GM20000 (cell line): ENCODE data around the gene PDRG1.

Experiments used
- DNase-seq: peaks from one replicate; pipeline ENCODE4 v3.0.0; 2012; ENCODE audit warnings: low spot score
- TF ChIP-seq, protein P1 (sequence below): IDR thresholded peaks from 2 replicates; pipeline ENCODE4 v1.5.1; 2012; ENCODE audit warnings: mild to moderate bottlenecking, control low read depth; ENCODE audit errors: extremely low read depth, missing control alignments

Gene PDRG1

DNA sequence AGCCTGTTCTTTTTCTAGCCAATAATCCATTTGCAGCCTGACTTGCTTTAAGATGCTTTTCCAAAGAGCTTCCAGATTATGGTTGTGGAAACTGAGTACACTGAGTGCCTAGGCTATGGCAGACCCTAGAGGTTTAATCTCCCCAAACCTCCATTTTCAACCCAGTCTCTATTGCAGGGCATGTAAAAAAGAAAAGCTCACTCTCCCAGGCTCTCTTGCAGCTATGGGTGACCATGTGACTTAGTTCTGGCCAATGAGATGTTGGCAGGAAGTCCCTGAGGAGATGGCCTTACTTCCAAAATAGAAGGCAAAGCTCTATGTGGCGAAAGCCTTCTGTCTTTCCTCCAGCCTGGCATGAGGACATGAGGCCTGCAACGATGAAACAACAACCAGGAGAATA, 3.8 kb downstream of the PDRG1 start:
- no peak for DNase-seq
- TF ChIP-seq, protein P1, sequence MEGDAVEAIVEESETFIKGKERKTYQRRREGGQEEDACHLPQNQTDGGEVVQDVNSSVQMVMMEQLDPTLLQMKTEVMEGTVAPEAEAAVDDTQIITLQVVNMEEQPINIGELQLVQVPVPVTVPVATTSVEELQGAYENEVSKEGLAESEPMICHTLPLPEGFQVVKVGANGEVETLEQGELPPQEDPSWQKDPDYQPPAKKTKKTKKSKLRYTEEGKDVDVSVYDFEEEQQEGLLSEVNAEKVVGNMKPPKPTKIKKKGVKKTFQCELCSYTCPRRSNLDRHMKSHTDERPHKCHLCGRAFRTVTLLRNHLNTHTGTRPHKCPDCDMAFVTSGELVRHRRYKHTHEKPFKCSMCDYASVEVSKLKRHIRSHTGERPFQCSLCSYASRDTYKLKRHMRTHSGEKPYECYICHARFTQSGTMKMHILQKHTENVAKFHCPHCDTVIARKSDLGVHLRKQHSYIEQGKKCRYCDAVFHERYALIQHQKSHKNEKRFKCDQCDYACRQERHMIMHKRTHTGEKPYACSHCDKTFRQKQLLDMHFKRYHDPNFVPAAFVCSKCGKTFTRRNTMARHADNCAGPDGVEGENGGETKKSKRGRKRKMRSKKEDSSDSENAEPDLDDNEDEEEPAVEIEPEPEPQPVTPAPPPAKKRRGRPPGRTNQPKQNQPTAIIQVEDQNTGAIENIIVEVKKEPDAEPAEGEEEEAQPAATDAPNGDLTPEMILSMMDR: no peak

DNA sequence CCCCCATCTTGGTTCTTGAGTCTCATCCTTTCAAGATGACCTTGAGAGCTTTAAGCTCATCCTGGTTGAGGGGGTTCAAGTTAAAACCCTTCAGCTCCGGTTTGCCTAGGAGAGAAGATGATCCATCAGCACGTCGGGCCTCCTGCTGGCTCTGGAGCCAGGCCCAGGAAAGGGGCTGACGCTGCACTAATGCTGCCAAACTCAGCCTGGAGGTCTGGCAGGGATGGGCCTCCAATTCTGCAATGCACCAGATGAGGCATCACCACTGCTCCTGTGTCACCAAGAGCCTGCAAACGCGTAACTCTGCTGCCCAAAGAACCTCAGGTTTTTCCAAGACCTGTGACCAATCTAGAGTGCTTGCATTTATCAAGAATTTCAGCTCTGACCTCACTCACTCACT, 6.1 kb downstream of the PDRG1 start:
- TF ChIP-seq, protein P1: no peak
- DNase-seq: no peak

DNA sequence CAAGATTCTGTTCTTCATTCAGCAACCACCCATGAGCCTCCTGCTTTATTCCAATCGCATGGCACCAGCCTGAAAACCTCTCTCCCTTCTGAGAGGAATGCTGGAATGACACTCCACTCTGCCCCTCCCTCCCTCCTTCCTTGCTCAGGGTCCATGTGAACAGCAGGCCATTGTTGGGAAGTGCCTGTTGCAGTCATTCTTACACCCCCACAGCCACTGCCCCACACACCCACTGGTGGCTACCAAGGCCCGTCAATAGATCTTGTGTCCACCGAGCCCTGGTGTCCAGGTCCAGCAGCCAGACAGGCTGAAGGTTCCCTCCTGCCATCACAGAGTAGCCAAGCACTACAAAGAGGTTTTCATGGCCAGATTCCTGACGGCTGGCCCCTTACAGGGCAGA, 6.5 kb downstream of the PDRG1 start:
- DNase-seq: no peak
- TF ChIP-seq, protein P1: no peak

DNA sequence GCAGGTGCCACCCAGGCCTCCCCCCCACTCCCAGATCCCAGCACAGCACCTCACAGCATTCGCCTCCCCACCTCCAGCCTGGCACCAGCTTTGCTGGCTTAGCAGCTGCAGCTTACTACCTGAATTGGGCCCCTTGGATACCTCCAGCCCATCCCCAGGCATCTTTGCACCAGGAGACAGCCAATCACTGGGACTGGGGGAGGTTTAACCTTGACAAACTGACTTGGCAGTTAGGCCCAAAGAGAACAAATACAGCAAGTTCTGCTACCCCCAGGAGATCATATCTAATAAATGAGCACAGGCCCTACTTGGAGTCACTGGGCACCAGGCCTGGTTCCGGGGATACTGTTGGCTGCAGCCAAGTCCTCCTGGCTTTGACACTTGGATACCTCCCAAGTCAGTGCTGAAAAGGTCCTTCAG, 8.8 kb downstream of the PDRG1 start:
- no peak for DNase-seq
- TF ChIP-seq, protein P1: no peak

DNA sequence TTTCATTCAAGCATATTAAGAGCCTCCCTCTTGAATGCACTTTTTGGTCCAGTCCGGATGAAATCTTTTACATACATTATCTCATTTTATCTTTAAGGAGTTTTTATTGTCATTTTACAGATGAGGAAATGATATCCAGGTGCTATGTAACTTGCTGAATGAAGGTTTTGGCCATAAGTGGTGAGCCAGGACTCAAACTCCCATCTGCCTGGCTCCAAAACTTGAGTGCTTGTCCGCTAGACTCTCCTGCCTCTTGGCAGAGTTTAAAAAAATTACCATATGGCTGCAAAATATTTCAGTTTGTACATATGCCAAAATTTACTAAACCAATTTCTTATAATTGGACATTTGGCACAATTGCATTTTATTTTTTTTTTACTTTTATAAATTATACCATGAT, 12.2 kb downstream of the PDRG1 start:
- DNase-seq: no peak
- TF ChIP-seq, protein P1: no peak

DNA sequence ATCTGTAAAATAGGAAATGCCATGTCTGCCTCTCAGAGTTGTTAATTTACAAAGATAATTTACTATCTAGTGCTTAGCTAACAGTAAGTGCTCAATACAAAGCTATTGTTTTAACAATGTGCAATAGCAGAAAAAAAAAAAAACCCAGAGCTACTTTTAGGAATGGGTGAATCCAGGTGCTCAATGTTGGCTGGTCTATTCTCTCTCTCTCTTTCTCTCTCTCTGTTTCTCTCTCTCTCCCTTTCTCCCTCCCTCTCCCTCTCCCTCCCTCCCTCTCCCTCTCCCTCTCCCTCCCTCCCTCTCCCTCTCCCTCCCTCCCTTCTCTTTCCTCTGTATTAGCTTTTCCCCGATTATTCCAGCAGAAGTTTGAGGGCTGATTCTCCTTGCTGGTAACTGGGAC, 14.0 kb downstream of the PDRG1 start:
- DNase-seq: no peak
- TF ChIP-seq, protein P1: no peak

DNA sequence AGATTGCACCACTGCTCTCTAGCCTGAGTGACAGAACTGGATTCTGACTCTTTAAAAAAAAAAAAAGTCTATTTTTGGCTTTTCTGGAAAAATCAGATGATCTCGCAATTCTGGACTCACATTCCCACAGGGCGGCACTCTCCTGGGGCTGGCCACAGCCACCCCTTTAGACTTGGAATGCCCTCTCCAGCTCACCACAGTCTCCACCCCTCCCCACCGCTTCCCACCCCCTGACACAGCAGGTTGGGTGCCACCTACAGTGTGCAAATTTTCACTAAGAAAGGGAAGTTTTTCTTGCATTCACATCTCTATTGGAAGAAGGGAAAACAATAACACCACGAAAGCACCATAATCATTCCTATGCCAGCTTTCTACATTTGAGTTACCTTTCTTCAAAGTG, 15.4 kb downstream of the PDRG1 start:
- TF ChIP-seq, protein P1: no peak
- no peak for DNase-seq
